ENCODE data around the gene TTLL4.

Gene TTLL4

DNA sequence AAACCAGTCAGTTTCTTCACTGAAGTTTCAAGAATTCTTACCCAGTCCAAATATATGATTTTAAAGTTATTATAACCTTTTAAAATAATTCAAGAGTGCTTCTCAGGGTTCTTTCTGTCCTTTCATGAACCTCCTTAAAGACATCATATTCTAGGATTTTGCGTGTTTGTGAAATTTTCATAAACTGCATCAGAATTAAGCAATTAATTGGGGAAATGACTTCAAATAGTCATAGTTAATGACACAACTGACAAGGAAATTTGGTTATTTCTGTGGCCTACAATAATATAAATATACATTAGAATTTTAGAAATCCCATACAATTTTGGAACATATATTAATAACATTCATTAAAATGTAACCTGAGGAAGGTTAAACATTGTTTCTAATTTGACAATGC is 81.8 kb downstream of the TTLL4 start:
- no peak for DNase-seq

DNA sequence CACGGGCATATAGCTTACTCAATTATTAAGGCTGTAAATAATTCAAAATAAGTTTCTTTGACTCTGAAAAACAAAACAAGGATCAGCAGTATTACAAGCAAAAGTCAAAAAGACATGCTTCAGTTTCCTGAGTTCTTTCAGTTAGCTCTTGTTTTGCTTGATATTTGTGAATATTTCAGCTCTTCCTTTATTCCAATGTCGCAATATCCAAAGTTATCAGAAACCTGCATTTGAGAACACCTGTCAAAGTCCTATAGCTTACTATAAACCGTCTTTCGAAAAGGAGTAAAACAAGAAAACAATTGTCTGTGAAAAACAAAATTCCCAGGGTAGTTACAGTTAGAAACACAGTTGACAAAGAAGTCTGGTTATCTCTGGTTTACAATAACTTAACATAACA is 86.1 kb downstream of the TTLL4 start:
- no peak for DNase-seq

DNA sequence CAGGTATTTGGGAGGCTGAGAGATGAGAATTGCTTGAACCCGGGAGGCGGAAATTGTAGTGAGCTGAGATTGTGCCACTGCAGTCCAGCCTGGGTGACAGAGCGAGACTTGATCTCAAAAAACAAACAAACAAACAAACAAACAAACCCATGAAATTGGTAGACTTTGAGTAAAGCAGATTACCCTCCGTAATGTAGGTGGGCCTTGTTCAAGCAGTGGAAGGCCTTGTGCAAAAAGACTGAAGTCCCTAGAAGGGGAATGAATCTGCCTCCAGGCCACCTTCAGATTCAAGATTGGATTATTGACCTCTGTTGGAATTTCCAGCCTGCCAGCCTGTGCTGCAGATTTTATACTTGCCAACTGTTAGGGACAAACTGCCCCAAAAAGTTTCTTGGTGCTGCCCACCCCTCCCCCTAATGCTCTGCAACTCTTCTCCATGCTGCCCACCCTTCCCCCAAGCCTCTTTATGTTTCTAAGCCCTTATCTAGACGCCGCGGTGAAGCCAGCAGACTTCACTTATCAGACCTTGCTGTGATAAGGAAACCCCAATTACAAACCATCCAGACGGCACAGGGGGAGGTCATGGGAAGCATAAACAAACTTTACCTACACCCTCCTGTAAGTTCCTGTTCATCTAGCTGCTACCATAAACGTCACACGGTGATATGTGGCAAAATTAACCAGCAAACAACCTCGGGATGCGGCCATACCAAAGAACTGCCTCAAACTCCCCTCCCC is 88.3 kb downstream of the TTLL4 start:
- DNase-seq = no peak

DNA sequence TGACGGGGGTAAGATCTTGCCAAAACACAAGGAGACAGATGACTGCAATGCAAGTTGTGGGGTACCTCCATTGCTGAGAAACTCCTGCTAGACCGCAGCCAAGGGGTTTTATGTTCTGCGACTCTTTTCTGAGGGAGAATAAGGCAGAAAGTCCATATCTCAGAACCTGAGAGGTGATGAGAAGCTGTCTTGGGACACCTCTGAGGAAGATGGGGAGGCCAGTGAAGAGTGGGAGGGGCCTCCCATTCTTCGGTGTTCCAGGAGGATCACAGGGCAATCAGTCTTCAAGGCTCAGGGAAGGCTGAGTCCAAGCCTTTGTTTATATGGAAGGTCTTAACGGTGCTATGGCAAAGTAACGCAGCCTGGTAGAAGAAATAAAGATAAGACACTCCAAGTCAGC is 89.4 kb downstream of the TTLL4 start:
- DNase-seq = no peak

DNA sequence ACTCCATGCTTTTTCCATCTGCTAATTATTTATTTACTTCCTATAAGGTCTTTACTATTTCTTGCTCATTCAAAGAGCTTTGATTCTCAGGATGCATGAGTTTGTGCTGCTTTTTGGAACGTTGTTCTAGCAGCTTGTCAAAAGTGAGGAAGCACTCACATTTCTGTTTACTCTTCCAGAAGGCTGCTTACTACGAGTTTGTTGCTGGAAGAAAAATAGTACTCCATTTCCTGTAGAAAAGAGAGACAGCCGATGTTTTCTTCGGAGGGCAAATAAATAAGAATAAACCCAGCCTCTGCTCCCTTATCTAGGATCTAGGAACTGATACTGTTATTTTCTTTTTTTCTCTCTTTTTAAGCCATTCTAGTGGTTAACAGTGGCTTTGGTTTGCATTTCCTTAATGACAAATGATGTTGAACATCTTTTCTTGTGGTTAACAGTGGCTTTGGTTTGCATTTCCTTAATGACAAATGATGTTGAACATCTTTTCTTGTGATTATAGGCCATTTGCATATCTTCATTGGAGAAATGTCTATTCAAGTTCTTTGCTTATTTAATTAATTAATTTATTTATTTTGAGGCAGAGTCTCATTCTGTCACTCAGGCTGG is 91.9 kb downstream of the TTLL4 start:
- no peak for DNase-seq

DNA sequence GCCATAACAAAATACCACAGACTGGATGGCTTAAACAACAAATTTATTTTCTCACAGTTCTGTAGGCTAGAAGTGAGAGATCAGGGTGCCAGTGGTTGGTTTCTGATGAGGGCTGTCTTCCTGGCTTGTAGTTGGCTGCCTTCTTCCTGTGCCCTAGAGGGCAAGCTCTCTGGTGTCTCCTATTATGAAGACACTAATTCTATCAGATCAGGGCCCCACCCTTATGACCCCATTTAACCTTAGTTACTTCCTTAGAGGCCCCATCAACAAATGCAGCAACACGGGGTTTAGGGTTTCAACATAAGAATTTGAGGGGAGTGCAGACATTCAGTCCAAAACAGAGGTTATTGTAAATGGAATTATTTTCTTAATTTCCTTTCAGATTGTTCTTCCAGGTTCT is 94.2 kb downstream of the TTLL4 start:
- DNase-seq = no peak

Measured in DMS79 (cell line).